NCI-H1436 (cell line): ENCODE results near the gene TUT7.
"Not testable (repeated sequence)": the region's sequence is repeated elsewhere in the genome, so short reads cannot be mapped to it uniquely, and the experiment has no call there.

Experiments
- DNase-seq: peaks from one replicate; lab custom pipeline; 2025; lab: John Stamatoyannopoulos, UW

The TUT7 gene

DNA sequence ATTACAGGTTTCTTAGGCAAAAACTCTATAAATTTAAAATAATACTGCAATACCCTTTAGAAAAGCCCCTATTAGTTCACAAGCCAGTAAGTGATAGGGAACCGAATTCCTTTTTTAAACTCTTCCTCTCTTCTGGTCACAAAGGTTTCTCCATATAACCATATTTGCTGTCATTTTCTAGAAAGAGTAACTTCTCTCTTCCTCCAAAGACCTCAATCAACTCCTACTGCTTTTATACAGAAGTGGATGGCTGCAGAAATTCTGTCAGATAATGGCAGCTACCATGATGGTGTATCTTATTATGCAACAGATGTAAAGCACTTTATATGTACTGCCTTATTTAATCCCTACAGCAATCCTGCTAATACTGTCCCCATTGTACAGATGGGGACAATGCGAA, 6.2 kb downstream of the TUT7 start:
- no peak for DNase-seq

DNA sequence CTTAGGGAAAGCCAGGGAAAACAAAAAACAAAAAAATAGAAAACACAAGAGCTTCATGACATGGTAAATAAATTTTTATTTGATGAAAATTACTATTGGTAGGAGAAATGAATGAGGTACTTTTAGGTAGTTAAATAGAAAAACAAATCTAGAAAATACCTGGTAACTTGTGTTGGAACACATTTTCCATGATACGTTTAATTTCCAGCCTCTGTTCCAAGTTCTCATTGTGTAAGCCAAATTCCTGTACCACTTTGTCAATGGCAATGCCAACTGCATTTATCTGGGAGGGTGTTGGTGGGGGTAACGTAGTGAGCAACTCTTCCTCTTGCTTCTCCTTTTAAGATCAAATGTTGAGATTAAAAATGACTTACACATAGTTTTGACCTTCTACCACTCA, 9.4 kb downstream of the TUT7 start:
- DNase-seq, result no peak

DNA sequence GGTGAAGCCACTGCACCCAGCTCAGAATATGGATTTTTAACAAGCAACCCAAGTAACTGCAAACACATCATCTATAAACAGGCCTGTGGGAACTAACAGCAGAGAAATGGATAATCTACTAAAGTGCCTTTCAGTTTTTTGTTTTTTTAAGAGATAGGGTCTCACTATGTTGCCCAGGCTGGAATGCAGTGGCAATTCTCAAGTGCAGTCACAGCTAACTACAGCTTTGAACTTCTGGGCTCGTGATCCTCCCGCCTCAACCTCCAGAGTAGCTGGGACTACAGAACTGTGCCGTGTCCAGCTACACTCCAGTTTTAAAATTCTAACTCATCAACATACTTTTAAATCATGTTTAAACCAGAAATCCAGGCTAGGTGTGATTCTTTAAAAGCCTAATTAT, 11.9 kb downstream of the TUT7 start:
- DNase-seq, result no peak

DNA sequence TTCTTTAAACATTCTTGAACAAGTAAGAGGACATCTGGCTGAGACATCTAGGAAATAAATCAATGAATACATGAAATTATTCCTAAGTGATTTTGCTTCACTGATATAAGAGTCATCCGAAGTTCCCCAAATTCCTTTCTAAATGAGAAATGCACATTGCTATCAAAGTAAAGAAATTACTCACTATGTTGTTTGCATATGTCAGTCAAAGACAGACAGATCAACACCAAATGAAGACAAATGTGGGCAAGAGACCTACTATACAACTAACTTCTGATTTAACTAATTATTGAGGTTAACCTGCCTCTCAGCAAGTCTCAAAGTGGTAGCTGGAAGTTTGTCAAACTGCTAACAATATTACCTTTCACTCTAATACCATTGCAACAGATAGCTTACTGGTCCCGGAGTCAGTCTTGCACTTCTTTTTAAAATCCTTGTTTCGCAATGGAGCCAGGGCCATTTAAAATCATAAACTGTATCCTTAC, 13.2 kb downstream of the TUT7 start:
- DNase-seq, result no peak

DNA sequence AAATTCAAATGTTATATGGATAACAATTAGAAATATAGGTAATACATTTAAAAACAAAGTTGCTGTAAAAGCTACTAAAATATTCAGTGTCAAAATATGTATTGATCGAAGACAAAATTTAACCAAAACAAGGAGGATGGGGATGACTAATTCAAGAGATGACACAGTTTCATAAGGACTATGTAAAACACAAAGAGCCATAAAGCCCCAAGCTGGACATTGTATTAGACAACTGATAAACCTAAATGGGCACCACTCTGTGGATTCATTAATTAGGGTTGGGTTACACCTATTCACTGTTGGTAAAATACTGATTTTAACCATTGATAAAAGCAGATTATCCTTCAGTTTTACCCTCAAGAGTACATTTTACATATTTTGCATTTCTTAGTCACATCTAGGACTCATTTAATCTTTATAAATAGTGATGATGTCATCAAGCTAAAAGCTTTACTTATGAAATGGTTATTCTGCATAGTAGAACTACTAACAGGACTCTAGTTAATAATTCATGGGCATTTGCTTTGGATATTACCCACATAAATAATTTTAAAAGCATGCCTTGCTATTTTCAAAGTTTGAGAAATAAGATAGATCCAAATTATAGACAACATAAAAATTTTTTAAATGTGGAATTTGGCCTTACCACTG, 13.7 kb downstream of the TUT7 start:
- DNase-seq, result no peak

DNA sequence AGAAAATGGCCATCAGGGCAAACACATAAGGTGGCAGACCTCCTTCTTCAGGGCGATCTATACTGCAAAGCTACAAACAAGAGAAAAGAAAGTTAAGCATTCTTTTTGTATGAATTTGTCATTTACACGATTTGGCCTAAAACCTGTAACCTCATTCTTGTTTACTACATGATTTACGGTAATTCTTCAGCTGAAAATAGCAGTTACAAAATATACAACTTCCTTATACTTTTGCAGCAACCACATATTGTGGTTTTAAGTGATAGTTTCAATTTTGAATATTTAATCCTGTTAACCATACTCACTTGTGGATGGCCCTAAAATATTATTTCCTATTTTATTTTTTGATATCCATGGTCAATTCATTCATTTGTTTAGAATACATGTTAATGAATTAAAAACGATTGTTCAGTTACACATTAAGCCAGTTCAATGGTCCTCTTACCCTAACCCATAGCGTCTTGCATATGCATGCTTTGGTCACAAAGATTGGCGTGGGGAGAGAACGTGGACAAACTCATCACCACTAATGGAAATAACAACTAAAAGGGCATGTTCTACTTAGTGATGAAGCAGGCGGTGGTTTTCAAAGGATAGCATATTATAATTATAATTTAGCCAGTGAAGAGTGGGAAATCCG, 16.6 kb downstream of the TUT7 start:
- DNase-seq, result no peak

DNA sequence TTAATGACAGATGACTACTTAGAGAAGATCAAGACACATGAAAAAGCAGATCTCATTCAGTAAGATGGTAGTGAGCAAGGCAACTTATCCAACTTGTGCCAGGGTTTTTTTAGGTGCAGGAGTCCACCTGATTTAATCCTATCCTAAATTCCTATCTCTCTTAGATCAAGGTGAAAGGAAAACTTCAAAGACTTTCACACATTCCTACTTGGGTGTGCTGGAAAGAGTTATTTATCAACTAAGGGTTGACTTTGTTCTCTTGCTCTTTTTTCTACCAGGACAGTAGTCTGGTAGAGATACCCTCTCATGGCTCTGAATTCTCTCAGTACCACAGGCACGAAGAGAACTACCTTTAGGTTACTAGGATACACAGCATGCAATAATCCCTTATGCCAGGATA, 18.2 kb downstream of the TUT7 start:
- DNase-seq, result no peak

DNA sequence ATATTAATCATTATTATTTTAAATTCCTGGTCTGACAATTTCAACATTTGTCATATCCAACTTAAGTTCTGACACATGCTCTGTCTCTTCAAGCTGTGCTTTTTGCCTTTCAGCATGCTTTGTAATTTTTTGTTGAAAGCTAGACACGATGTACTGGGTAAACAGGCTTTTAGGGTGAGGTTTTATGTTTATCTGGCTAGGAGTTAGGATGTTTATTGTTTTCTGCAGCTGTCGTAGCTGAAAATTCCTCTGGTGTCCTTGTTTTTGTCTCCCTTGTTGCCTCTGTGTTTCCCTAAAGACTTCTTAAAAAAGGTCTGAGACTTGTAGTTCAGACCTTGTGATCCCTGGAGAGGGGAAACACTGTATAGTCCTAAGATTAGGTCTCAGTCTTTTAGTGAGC, 20.6 kb downstream of the TUT7 start:
- DNase-seq, result no peak

DNA sequence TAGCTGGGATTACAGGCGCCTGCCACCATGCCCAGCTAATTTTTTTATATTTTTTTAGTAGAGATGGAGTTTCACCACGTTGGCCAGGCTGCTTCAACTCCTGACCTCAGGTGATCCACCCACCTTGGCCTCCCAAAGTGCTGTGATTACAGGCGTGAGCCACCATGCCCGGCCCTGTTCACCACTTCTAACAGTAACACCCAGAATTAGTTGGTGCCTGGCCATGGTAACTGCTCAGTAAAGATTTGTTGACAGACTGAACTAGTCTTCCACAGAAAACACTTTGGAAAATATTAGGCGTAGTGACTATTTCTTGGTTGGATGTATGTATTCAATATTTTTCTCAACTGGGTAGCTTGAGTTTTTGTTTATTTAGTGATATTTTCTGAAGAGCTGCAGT, 24.0 kb downstream of the TUT7 start:
- no peak for DNase-seq

DNA sequence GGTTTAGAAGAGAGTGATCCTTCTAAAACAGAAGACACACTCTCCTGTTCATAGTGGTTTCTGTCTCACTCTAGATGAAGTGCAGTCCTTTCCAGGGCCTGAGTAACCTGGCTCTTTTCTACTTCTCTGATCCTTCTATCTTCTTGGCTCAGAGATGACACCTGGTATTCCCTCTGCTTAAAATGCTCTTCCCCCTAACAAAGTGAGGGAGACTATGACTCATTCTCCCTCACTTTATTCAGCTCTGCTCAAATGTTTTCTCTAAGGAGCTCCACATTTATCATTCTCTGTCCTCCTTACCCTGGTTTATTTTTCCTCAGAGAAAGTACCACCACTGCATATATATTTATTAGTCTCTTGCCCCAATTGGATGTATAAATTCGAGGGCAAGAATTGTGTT, 24.6 kb downstream of the TUT7 start:
- DNase-seq, result no peak

DNA sequence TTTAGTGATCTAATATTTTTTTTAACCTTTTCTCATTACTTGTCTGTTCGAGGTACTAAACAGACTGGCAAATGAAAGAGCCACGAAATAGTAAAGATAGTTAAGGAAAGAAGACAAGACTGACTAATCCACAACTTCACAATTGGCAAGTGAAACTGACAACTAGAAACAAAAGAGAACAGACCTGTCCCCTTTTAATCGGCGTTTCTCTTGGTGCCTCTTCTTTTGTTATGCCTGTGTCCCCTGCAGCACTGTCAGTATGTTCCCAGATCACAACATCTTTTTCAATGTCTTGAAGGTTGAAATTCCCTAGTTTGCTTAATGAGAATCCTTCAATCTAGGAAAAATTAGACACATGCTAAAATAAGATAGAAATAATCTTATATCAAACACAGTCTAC, 26.1 kb downstream of the TUT7 start:
- no peak for DNase-seq

DNA sequence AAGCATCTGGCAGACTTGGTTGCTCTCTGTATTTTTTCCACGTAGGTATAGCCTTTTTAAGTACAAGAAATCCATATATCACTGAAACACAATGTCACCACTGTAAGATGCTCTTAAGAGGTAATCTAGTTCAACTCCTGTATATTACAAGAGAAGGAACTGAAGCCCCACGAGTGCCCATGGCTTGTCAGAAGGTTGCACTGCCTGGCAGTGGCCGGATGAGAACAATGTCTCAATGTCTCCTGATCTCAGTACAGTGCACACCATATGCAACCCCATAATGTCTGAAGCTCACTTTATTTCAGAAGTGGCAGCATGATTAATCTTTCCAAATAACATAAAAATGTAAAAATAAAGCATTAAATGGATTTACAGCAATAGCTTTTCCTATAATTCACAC, 27.7 kb downstream of the TUT7 start:
- no peak for DNase-seq

DNA sequence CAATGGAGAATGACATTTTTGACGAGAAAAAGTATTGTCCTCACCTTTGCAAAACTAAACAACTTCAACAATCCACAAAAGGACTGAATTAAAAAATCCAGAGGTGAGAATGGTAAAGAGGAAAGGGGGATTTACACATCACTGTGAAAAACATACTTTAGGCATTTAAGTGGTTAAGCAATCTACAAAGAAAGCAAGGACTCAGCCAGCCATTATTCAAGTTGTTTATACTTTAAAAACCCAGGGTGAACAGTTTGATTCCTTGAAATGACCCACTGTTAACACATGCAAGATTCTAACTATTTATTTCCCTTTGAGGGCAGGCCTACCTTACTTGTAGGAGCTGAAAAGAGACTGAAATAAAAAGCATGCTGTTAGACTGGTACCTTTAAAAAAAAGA, 29.3 kb downstream of the TUT7 start:
- DNase-seq, result no peak

DNA sequence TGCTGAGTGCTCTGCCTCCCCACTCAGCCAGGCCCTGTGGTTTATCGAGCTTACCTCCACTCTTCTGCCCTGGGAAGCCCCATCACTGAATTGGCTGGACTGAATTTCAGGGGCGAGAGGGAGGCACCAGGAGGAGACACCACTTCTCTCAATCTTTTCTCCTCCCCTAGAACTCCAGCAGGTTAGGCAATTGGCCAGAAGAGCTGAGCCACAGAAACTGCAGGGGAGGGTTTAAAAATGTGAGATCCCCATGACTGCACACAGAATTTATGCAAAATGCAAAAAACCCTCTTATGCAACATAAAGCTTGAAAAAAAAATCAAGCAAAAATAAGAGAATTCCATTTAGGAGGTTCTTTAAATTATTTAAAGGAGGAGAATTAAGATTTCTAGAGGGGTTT, 29.9 kb downstream of the TUT7 start:
- DNase-seq, result no peak

DNA sequence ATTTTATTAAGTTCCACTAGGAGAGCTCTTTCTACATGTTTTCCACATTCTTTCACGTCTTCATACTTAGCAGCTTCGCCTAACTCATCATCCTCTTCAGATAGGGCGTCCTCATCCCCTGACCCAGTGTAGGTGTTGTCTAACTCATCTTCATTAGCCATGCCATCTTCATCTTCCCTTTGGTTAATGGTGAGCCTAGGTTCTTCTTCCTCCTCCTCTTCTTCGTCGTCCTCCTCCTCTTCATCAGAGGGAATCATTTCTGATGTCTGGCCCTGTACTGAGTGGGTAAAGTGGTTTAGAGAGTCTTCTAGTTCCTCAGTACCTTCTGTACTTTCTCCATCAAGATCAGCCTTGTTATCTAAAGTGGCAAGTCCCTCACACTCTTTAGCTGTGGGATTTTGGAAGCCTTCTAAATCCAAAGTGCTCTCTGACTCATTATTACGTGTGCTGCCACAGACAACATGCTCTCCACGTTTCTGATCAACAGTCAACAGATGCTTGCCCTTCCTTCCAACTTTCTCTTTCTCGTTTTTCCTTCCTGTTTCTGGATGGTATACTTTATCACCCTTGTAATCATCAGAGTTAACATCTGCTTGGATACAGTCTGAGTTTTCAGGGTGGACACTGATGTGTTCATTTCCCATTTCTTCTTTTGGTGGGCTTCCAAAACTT, 31.1 kb downstream of the TUT7 start:
- DNase-seq, result no peak

DNA sequence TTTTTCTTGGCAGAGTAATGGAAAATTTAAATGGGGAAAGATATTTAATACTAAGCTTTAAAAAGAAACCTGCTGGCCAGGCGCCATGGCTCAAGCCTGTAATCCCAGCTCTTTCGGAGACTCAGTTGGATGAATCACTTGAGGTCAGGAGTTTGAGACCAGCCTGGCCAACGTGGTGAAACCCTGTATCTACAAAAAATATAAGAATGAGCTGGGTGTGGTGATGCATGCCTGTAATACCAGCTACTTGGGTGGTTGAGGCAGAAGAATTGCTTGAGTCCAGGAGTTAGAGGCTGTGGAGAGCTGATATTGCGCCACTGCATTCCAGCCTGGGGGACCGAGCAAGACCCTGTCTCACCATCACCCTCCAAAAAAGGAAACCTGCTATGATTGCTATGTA, 32.8 kb downstream of the TUT7 start:
- no peak for DNase-seq

DNA sequence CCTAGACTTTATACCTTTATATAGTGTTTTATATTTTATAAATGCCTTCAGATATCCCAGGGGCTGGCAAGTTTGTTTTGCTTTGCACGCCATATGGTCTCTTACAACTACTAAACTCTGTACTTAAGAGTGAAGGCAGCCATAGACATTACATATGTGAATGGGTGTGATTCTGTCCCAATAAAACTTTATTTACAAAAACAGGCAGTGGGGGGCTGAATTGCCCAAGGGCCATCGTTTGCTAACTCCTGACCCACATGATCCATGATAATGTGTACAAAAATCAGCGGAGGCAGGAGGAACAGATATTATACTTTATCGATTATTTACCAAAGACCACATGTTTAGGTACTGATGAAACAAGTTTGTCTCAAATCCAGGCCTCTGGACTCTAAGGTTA, 36.0 kb downstream of the TUT7 start:
- no peak for DNase-seq

DNA sequence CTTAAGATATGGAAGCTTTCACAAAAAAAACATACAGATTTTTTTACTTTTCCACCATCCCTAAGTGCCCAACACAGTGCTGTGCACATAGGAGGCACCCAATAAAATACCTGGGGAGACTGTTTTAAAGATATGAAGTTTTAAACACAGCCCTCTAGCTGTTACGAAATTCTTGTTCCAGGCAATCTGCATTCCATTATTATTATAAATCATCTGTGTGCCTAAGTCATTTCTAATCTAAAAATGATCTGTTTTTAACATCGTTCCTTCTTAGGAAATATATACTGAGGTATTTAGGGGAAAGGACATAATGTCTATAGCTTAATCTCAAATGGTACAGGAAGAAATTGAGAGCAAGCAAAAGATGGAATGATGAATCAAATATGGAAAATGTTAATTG, 39.1 kb downstream of the TUT7 start:
- DNase-seq, result no peak

DNA sequence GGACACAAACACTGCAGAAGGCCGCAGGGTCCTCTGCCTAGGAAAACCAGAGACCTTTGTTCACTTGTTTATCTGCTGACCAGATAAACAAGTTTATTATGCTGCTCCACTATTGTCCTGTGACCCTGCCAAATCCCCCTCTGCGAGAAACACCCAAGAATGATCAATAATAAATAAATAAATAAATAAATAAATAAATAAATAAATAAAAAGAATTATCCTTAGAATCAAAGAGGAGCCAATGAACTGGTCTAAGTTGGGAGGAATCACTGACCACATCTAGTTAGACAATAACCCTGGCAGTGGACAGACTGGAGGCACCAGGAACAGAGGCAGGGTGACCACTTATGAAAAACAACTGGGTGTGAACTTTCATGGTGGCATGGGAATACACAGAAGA, 41.3 kb downstream of the TUT7 start:
- DNase-seq, result not testable (repeated sequence)

DNA sequence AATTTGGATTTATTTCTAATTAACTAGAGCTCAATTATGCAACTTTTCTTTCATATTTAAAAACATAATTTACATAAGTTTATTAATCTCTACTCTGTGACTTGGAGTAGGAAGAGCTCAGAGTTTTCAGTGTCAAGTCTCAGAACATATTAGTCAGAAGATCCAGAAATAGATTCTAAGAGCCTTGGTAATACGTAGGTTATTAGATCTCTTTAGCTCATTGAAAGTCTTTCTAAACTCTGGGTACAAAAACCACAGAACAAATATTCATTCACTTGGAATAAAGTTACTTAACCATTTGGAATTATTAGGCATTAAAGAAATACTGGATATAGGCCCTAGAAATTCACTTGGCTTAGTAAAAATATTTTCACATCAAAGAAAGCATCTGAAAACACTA, 45.5 kb downstream of the TUT7 start:
- DNase-seq, result no peak

DNA sequence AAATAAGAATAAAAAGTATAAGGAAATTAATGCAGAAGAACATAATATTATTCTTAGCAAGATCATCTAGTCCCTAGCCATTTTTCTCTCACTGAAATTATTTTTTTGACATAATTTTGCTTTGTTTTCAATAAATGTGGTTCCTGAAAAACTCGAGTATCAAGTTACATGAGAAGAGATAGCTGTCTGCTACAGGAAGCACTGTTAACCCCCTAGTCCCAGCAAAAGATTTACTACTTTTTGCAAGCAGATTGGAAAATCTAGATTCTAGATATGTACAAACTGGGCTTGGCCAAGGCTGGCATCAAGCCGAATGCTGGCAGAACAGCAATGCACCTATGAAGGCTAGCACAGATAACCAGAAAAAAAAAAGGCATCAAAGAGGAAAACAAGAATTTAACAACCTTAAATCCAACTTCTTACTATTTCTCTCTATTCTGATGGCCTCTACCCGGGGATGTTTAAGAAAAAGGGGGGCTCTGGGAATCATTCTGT, 49.9 kb downstream of the TUT7 start:
- DNase-seq, result no peak

DNA sequence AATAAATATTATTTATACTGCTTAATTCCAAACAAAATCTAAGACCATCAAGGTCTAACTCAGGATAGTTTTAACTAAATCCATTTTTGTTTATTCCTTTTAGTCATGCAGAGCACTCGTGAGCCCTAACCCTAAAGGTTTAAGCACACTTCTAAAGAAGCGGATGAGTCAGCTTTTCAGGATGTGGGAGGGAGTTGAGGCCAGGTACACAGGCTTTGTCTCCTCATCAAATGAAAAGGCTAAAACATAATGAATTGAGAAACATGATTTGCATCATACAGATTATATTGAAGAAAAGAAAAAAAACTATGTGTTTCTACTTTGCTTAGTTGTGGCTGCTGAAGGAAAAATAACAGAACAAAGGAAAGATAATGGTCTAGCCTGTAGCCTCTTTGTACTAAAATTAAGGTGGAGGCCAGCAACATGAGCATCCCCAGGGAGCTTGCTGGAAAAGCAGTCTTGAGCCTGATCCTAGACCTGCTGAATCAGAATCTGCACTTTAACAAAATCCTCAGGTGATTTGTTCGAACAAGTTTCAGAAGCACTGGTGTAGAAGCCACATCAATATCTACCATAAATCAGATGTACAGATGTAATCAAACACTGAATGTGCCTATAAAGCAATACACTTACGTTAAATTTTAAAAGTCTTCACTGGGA, 50.8 kb downstream of the TUT7 start:
- peak; percentile 14 for DNase-seq

DNA sequence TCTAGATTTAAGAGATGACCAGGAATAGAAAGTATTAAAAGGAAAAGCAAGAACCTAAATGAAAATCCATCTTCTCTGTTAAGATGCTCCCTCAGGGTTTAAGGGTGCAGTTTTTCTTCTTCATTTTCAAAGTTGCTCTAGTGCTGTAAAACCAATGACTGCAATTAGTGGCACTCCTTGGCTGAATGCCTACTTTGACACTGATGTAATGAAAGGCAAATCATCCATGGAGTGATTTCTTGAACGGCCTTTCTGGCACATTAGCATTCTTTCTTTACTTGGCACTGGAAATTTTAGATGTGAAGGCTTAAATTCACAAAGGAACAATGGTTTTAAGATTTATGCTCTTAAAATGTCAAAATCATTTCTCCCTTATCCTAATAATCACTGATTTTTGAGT, 52.5 kb downstream of the TUT7 start:
- DNase-seq, result no peak
